ENCODE results near the gene SLX9.

GRCh38 chr21:44985441-44986401, 45.9 kb downstream of the SLX9 start:
- TF ChIP-seq EZH2 (IDR thresholded peaks at IDR 0.05; ENCODE audit: insufficient read depth, poor library complexity, severe bottlenecking) (no peak), EZH2phosphoT487 (IDR thresholded peaks at IDR 0.05; ENCODE audit: insufficient read depth, low read depth) (no peak)

All from GM23248 (cell line).